Spleen (tissue), 11 donors: ENCODE results near the gene NSD1. TPM values are rescaled to one million over a fixed set of nuclear protein-coding genes. Genes with fewer than 3 reads are reported as not detected.

Experiments used
- DNase-seq: peaks from one replicate; pipeline ENCODE4 v3.0.0-alpha.2; 2020
- H3K27ac ChIP-seq, 8 donors: fragments of 200-600 bp; sonication (generic) in 7 of 8; 1 replicate in 4 of 8; 2 replicates in 4 of 8; pipeline versions ENCODE4 v1.5.0 to v1.8.0; 2016 to 2021; ENCODE audit warnings: inconsistent platforms in 4 of 8, mild to moderate bottlenecking in 4 of 8, moderate library complexity in 1 of 8
- H3K27me3 ChIP-seq, 7 donors: fragments of 200-600 bp; sonication (generic) in 6 of 7; replicated peaks in 1 of 7; 1 replicate in 4 of 7; 2 replicates in 3 of 7; pipeline versions ENCODE4 v1.5.0 to v1.8.0; 2016 to 2021; ENCODE audit warnings: inconsistent platforms in 3 of 7, mild to moderate bottlenecking in 1 of 7
- H3K36me3 ChIP-seq, 6 donors: fragments of 200-600 bp; sonication (generic) in 5 of 6; 1 replicate in 4 of 6; 2 replicates in 2 of 6; pipeline versions ENCODE4 v1.5.0 to v1.8.0; 2016 to 2021; ENCODE audit warnings: inconsistent platforms in 2 of 6
- H3K4me1 ChIP-seq, 6 donors: fragments of 200-600 bp; sonication (generic) in 5 of 6; 1 replicate in 3 of 6; 2 replicates in 3 of 6; pipeline versions ENCODE4 v1.5.0 to v1.8.0; 2016 to 2021; ENCODE audit warnings: inconsistent platforms in 3 of 6
- H3K4me3 ChIP-seq, 8 donors: fragments of 200-600 bp; sonication (generic) in 7 of 8; 1 replicate in 4 of 8; 2 replicates in 4 of 8; pipeline versions ENCODE4 v1.5.0 to v1.8.0; 2016 to 2021; ENCODE audit warnings: inconsistent platforms in 4 of 8, mild to moderate bottlenecking in 4 of 8, moderate library complexity in 2 of 8
- H3K9me3 ChIP-seq, 8 donors: fragments of 200-600 bp; sonication (generic) in 7 of 8; 1 replicate in 4 of 8; 2 replicates in 4 of 8; pipeline versions ENCODE4 v1.5.0 to v1.8.0; 2016 to 2021; ENCODE audit warnings: inconsistent platforms in 4 of 8
- CTCF ChIP-seq, 11 experiments: fragments of 200-600 bp in 7 of 11; fragments of 450-650 bp in 4 of 11; sonication (generic) in 4 of 11; IDR thresholded peaks in 8 of 11; conservative IDR thresholded peaks in 3 of 11; 1 replicate in 7 of 11; 2 replicates in 4 of 11; pipeline versions ENCODE4 v1.4.0 to v1.8.0; 2016 to 2021; ENCODE audit warnings: antibody characterized with exemption in 11 of 11, inconsistent platforms in 4 of 11, mild to moderate bottlenecking in 1 of 11
- POLR2A ChIP-seq, 3 donors: fragments of 450-650 bp; IDR thresholded peaks; one replicate each; pipeline ENCODE4 v1.5.1; 2017; ENCODE audit warnings: antibody characterized with exemption in 3 of 3, mild to moderate bottlenecking in 1 of 3
- POLR2AphosphoS5 ChIP-seq, 3 donors: sonication (generic); formaldehyde crosslinking; IDR thresholded peaks; one replicate each; pipeline ENCODE4 v1.5.1; 2017; ENCODE audit warnings: antibody characterized with exemption in 3 of 3
- WGBS, 5 donors: extraction: QIAGEN DNeasy Blood & Tissue Kit in 3 of 5; methylation state at CpG; one replicate each; pipeline versions ENCODE4 v1.1.5 to v1.1.7; 2013 to 2018; 5-methylcytosine and 5-hydroxymethylcytosine counted together
- intact Hi-C: fragments of 100-400 bp; cut with DNase I; formaldehyde crosslinking; loops from one replicate; pipeline ENCODE4 v1.15.0; 2023; ENCODE audit warnings: low total_unique reads
- polyA plus RNA-seq, 3 donors: library from polyadenylated mRNA; stranded (reverse); fragments of 200-250 nt; gene quantifications; one replicate each; pipeline ENCODE4 v1.2.1, GENCODE V29; 2013
- total RNA-seq, 7 donors: library from RNA; depleted of rRNA in 3 of 7; stranded (reverse); fragments of >200 nt in 3 of 7; fragmentation: NEBNext Ultra II Directional in 4 of 7; extraction: Animal tissue kit (Norgen Biotek cat#: 25700) in 4 of 7; gene quantifications; one replicate each; pipeline versions ENCODE4 v1.1.0 to v1.2.1, GENCODE V29; 2016 to 2021
- donor health status: healthy with polysubstance abuse.
- donor health status: DM: no; HTN: no; CAD: no; lungs with moderate emphysema.
- donor health status: DM: no; HTN: no; CAD: no.
- donor health status: Bipolar disorder and iron deficiency.
- donor health status: healthy.
- donor health status: DM: no; HTN: no; CAD: no.
- donor health status: DM: yes; HTN: yes; CAD: no.

Gene NSD1
- total and polyA plus RNA-seq, 10 donors: 4.1 to 130 (median 69.1) TPM

- H3K9me3 ChIP-seq: no peaks in the 10 kb centered on the region
- DNase-seq: no peak
- H3K36me3 ChIP-seq: peaks cover 0 to 14% (median 0%) of the 10 kb centered on the region in 6 donors
- H3K4me1 ChIP-seq: peaks cover 0 to 62% (median 34%) of the 10 kb centered on the region in 6 donors
- peaks cover 0 to 10% (median 0%) of the 10 kb centered on the region in 7 donors for H3K27me3 ChIP-seq
- H3K4me3 ChIP-seq: no peak overlapping the region
- intact Hi-C loops: no loop called here
- WGBS, 5 donors: 85 to 92% (median 87%) methylated on average over 27 to 30 of the region's 30 CpGs
- H3K27ac ChIP-seq: peak overlapping the region in 5 of 8 donors; percentile 45 to 70 (median 57)
- no peak for TF ChIP-seq CTCF (IDR thresholded peaks at IDR 0.05 in 8 of 11, conservative IDR thresholded peaks at IDR 0.05 in 3 of 11)
- no peak for TF ChIP-seq POLR2AphosphoS5 (IDR thresholded peaks at IDR 0.05)
- TF ChIP-seq POLR2A (IDR thresholded peaks at IDR 0.05): no peak
These were observed 36.3 kb upstream of the NSD1 start for GRCh38 chr5:177097016-177097985.

- WGBS, 5 donors: 59 to 81% (median 75%) methylated on average over 4 to 6 of the region's 6 CpGs
- H3K27me3 ChIP-seq: peaks cover 0 to 10% (median 0%) of the 10 kb centered on the region in 7 donors
- H3K9me3 ChIP-seq: no peaks in the 10 kb centered on the region
- no peak overlapping the region for H3K4me3 ChIP-seq
- H3K36me3 ChIP-seq: peaks cover 0 to 6% (median 0%) of the 10 kb centered on the region in 6 donors
- TF ChIP-seq POLR2A (IDR thresholded peaks at IDR 0.05) (no peak), CTCF (IDR thresholded peaks at IDR 0.05 in 8 of 11, conservative IDR thresholded peaks at IDR 0.05 in 3 of 11) (no peak), POLR2AphosphoS5 (IDR thresholded peaks at IDR 0.05) (no peak)
- peak overlapping the region in 5 of 8 donors; percentile 52 to 70 (median 57) for H3K27ac ChIP-seq
- no peak for DNase-seq
- peaks cover 0 to 57% (median 33%) of the 10 kb centered on the region in 6 donors for H3K4me1 ChIP-seq
- intact Hi-C loops: no loop called here
These were observed 35.5 kb upstream of the NSD1 start for GRCh38 chr5:177098120-177098469.

GRCh38 chr5:177098470-177099141, 35.0 kb upstream of the NSD1 start:
- Histone ChIP-seq H3K27me3 (peaks cover 0 to 12% (median 0%) of the 10 kb centered on the region in 7 donors), H3K9me3 (no peaks in the 10 kb centered on the region), H3K27ac (peak overlapping the region in 6 of 8 donors; percentile 36 to 70 (median 56)), H3K36me3 (peaks cover 0 to under 1% (median 0%) of the 10 kb centered on the region in 6 donors), H3K4me3 (no peak overlapping the region), H3K4me1 (peaks cover 0 to 53% (median 30%) of the 10 kb centered on the region in 6 donors)
- 76 to 89% (median 82%) methylated on average over 11 to 18 of the region's 18 CpGs for WGBS, 5 donors
- DNase-seq: no peak
- TF ChIP-seq POLR2AphosphoS5 (IDR thresholded peaks at IDR 0.05): peak; percentile 24 to 84 (median 75)
- no peak for TF ChIP-seq CTCF (IDR thresholded peaks at IDR 0.05 in 8 of 11, conservative IDR thresholded peaks at IDR 0.05 in 3 of 11)
- TF ChIP-seq POLR2A (IDR thresholded peaks at IDR 0.05): no peak
- intact Hi-C loops: no loop called here
